HUES64 (cell line): Measurements from ENCODE around the gene PEMT.

Source experiments
- H3K27ac ChIP-seq: 2 replicates; pipeline ENCODE4 v1.7.0; 2013; ENCODE audit warnings: low read depth, low read length, inconsistent platforms
- H3K27me3 ChIP-seq: 2 replicates; pipeline ENCODE4 v1.6.1; 2013; ENCODE audit warnings: mild to moderate bottlenecking, low read length; ENCODE audit not compliant: insufficient read depth
- H3K36me3 ChIP-seq: 2 replicates; pipeline ENCODE4 v1.6.1; 2013; ENCODE audit warnings: mild to moderate bottlenecking, low read length; ENCODE audit not compliant: insufficient read depth
- H3K4me1 ChIP-seq: 2 replicates; pipeline ENCODE4 v1.6.1; 2013; ENCODE audit warnings: mild to moderate bottlenecking, low read length, moderate library complexity; ENCODE audit not compliant: insufficient read depth
- H3K4me3 ChIP-seq: 2 replicates; pipeline ENCODE4 v1.5.1; 2013; ENCODE audit warnings: mild to moderate bottlenecking, low read length, moderate library complexity
- H3K9ac ChIP-seq: 2 replicates; pipeline ENCODE4 v1.6.1; 2013; ENCODE audit warnings: mild to moderate bottlenecking, low read depth, low read length
- H3K9me3 ChIP-seq: 2 replicates; pipeline ENCODE4 v1.6.1; 2013; ENCODE audit warnings: low read depth, low read length; ENCODE audit not compliant: insufficient read depth
- WGBS: fragments of 150-250, 120-280 bp; methylation state at CpG from one replicate; pipeline ENCODE4 v1.1.7; 2013; ENCODE audit warnings: missing lambda C conversion rate; 5-methylcytosine and 5-hydroxymethylcytosine counted together

Gene PEMT

GRCh38 chr17:17509601-17510425 lies 81.7 kb downstream of the PEMT start:
- WGBS, result 91% methylated on average over 21 of the region's 21 CpGs
- no peaks in the 10 kb centered on the region for H3K9me3 ChIP-seq
- H3K36me3 ChIP-seq, result no peaks in the 10 kb centered on the region
- H3K27me3 ChIP-seq, result no peaks in the 10 kb centered on the region
- H3K27ac ChIP-seq, result no peak overlapping the region
- H3K4me1 ChIP-seq, result no peaks in the 10 kb centered on the region
- no peak overlapping the region for H3K4me3 ChIP-seq
- no peak overlapping the region for H3K9ac ChIP-seq

GRCh38 chr17:17508646-17509591 lies 82.6 kb downstream of the PEMT start:
- no peaks in the 10 kb centered on the region for H3K9me3 ChIP-seq
- no peaks in the 10 kb centered on the region for H3K27me3 ChIP-seq
- H3K27ac ChIP-seq, result no peak overlapping the region
- H3K4me1 ChIP-seq, result no peaks in the 10 kb centered on the region
- no peak overlapping the region for H3K9ac ChIP-seq
- WGBS, result 91% methylated on average over 33 of the region's 33 CpGs
- H3K36me3 ChIP-seq, result no peaks in the 10 kb centered on the region
- H3K4me3 ChIP-seq, result no peak overlapping the region

- no peaks in the 10 kb centered on the region for H3K36me3 ChIP-seq
- H3K4me3 ChIP-seq, result no peak overlapping the region
- no peak overlapping the region for H3K27ac ChIP-seq
- H3K4me1 ChIP-seq, result no peaks in the 10 kb centered on the region
- 90% methylated on average over 11 of the region's 11 CpGs for whole genome bisulfite sequencing
- H3K9ac ChIP-seq, result no peak overlapping the region
- no peaks in the 10 kb centered on the region for H3K27me3 ChIP-seq
- H3K9me3 ChIP-seq, result no peaks in the 10 kb centered on the region
These were observed 83.4 kb downstream of the PEMT start for GRCh38 chr17:17508019-17508535.

- Histone ChIP-seq H3K27ac (no peak overlapping the region), H3K9ac (no peak overlapping the region), H3K36me3 (no peaks in the 10 kb centered on the region), H3K9me3 (no peaks in the 10 kb centered on the region), H3K27me3 (no peaks in the 10 kb centered on the region), H3K4me3 (no peak overlapping the region), H3K4me1 (no peaks in the 10 kb centered on the region)
- 87% methylated on average over 16 of the region's 16 CpGs for WGBS
These were observed 84.0 kb downstream of the PEMT start for GRCh38 chr17:17507465-17508011.

GRCh38 chr17:17506893-17507464 lies 84.5 kb downstream of the PEMT start:
- Histone ChIP-seq H3K9ac (no peak overlapping the region), H3K27me3 (no peaks in the 10 kb centered on the region)
- WGBS, result 95% methylated on average over 17 of the region's 17 CpGs

GRCh38 chr17:17506181-17506741 lies 85.2 kb downstream of the PEMT start:
- Histone ChIP-seq H3K27ac (no peak overlapping the region), H3K27me3 (no peaks in the 10 kb centered on the region), H3K9ac (no peak overlapping the region), H3K4me1 (no peaks in the 10 kb centered on the region), H3K4me3 (no peak overlapping the region), H3K9me3 (no peaks in the 10 kb centered on the region), H3K36me3 (no peaks in the 10 kb centered on the region)
- WGBS, result 91% methylated on average over 22 of the region's 22 CpGs

More at GRCh38 chr17:17506893-17507464, 84.5 kb downstream of the PEMT start:
- no peaks in the 10 kb centered on the region for H3K36me3 ChIP-seq
- H3K27ac ChIP-seq, result no peak overlapping the region
- no peaks in the 10 kb centered on the region for H3K4me1 ChIP-seq
- no peaks in the 10 kb centered on the region for H3K9me3 ChIP-seq
- no peak overlapping the region for H3K4me3 ChIP-seq

- H3K9me3 ChIP-seq, result no peaks in the 10 kb centered on the region
- H3K9ac ChIP-seq, result no peak overlapping the region
- no peaks in the 10 kb centered on the region for H3K4me1 ChIP-seq
- H3K36me3 ChIP-seq, result no peaks in the 10 kb centered on the region
- H3K27ac ChIP-seq, result no peak overlapping the region
- no peaks in the 10 kb centered on the region for H3K27me3 ChIP-seq
- no peak overlapping the region for H3K4me3 ChIP-seq
- WGBS, result 92% methylated on average over 22 of the region's 22 CpGs
These were observed 85.8 kb downstream of the PEMT start for GRCh38 chr17:17505610-17506171.

GRCh38 chr17:17505151-17505550 lies 86.4 kb downstream of the PEMT start:
- Histone ChIP-seq H3K4me3 (no peak overlapping the region), H3K9me3 (no peaks in the 10 kb centered on the region), H3K36me3 (no peaks in the 10 kb centered on the region), H3K27ac (no peak overlapping the region), H3K9ac (no peak overlapping the region), H3K27me3 (no peaks in the 10 kb centered on the region), H3K4me1 (no peaks in the 10 kb centered on the region)
- 97% methylated on average over 5 of the region's 5 CpGs for WGBS

GRCh38 chr17:17504341-17505140 lies 87.0 kb downstream of the PEMT start:
- no peaks in the 10 kb centered on the region for H3K27me3 ChIP-seq
- 81% methylated on average over 20 of the region's 20 CpGs for WGBS
- no peak overlapping the region for H3K9ac ChIP-seq
- no peaks in the 10 kb centered on the region for H3K36me3 ChIP-seq
- no peaks in the 10 kb centered on the region for H3K9me3 ChIP-seq
- no peaks in the 10 kb centered on the region for H3K4me1 ChIP-seq
- H3K27ac ChIP-seq, result no peak overlapping the region
- H3K4me3 ChIP-seq, result no peak overlapping the region
